Measurements from ENCODE around the gene GTPBP4.

The GTPBP4 gene

GRCh38 chr10:992871-993270 is 4.6 kb downstream of the GTPBP4 start:
- no peak for TF ChIP-seq CSDC2 (CRISPR knock-in tag; IDR thresholded peaks at IDR 0.05)
- TF ChIP-seq, protein P1, sequence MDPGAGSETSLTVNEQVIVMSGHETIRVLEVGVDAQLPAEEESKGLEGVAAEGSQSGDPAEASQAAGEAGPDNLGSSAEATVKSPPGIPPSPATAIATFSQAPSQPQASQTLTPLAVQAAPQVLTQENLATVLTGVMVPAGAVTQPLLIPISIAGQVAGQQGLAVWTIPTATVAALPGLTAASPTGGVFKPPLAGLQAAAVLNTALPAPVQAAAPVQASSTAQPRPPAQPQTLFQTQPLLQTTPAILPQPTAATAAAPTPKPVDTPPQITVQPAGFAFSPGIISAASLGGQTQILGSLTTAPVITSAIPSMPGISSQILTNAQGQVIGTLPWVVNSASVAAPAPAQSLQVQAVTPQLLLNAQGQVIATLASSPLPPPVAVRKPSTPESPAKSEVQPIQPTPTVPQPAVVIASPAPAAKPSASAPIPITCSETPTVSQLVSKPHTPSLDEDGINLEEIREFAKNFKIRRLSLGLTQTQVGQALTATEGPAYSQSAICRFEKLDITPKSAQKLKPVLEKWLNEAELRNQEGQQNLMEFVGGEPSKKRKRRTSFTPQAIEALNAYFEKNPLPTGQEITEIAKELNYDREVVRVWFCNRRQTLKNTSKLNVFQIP (CRISPR knock-in tag; IDR thresholded peaks at IDR 0.05; ENCODE audit: borderline replicate concordance, low read depth) = no peak
- ATAC-seq = no peak

GRCh38 chr10:994836-995558 is 6.8 kb downstream of the GTPBP4 start:
- TF ChIP-seq ZC3H10 (CRISPR knock-in tag; IDR thresholded peaks at IDR 0.05) (no peak), PPARA (CRISPR knock-in tag; IDR thresholded peaks at IDR 0.05; ENCODE audit: borderline replicate concordance) (no peak)
- TF ChIP-seq, protein P2, sequence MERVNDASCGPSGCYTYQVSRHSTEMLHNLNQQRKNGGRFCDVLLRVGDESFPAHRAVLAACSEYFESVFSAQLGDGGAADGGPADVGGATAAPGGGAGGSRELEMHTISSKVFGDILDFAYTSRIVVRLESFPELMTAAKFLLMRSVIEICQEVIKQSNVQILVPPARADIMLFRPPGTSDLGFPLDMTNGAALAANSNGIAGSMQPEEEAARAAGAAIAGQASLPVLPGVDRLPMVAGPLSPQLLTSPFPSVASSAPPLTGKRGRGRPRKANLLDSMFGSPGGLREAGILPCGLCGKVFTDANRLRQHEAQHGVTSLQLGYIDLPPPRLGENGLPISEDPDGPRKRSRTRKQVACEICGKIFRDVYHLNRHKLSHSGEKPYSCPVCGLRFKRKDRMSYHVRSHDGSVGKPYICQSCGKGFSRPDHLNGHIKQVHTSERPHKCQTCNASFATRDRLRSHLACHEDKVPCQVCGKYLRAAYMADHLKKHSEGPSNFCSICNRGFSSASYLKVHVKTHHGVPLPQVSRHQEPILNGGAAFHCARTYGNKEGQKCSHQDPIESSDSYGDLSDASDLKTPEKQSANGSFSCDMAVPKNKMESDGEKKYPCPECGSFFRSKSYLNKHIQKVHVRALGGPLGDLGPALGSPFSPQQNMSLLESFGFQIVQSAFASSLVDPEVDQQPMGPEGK (CRISPR knock-in tag; IDR thresholded peaks at IDR 0.05; ENCODE audit: borderline replicate concordance) = no peak

DNA sequence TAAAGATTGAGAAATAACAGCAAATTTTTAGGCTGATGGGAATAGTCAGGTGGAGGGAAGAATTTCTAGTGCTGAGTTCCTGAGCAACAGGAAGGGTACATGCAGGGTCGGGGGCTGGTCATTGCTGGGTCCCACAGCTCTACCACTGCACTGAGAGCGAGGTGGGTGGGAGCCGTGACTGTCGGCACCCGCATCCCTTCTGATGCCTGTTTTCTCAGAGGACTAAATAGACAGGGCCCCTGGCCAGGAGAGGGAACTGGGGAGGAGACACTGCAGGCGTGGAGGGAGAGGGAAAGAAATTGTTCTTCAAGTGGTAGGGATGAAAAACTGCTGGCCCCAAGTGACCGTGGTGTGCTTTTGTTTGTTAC is 7.3 kb downstream of the GTPBP4 start:
- no peak for ATAC-seq
- TF ChIP-seq ESRRG (CRISPR knock-in tag; IDR thresholded peaks at IDR 0.05) (no peak), ZFP30 (CRISPR knock-in tag; IDR thresholded peaks at IDR 0.05) (no peak), ZC3H10 (CRISPR knock-in tag; IDR thresholded peaks at IDR 0.05) (no peak), TOX (CRISPR knock-in tag; IDR thresholded peaks at IDR 0.05; ENCODE audit: borderline replicate concordance) (no peak), GLIS3 (CRISPR knock-in tag; IDR thresholded peaks at IDR 0.05) (no peak), ZFP3 (CRISPR knock-in tag; IDR thresholded peaks at IDR 0.05) (no peak), RARB (CRISPR knock-in tag; IDR thresholded peaks at IDR 0.05) (no peak), ZNF70 (CRISPR knock-in tag; IDR thresholded peaks at IDR 0.05) (no peak), SNAI2 (CRISPR knock-in tag; IDR thresholded peaks at IDR 0.05) (no peak)
- TF ChIP-seq, protein P2 (CRISPR knock-in tag; IDR thresholded peaks at IDR 0.05; ENCODE audit: borderline replicate concordance) = no peak
- TF ChIP-seq, protein P1 (CRISPR knock-in tag; IDR thresholded peaks at IDR 0.05; ENCODE audit: borderline replicate concordance, low read depth) = no peak

More at GRCh38 chr10:994836-995558, 6.8 kb downstream of the GTPBP4 start:
- ATAC-seq = no peak

DNA sequence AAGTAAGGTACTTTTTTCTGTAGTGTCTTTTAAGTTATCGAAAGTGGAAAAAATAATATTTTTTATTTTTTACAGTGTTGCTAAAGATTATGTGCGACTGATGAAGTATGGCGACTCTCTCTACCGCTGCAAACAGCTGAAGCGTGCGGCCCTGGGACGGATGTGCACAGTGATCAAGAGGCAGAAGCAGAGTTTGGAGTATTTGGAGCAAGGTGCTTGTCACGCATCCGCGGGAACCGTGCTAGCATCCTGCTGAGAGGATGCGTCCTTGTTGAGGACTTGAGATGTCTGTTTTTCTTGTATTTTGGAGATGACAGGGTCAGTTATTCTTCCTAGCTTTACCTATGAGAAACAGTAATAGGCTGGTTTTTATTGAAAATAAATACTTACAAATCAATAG is 7.8 kb downstream of the GTPBP4 start:
- TF ChIP-seq TCF4 (CRISPR knock-in tag; IDR thresholded peaks at IDR 0.05; ENCODE audit: borderline replicate concordance) (no peak), ZC3H10 (CRISPR knock-in tag; IDR thresholded peaks at IDR 0.05) (no peak), PPARA (CRISPR knock-in tag; IDR thresholded peaks at IDR 0.05; ENCODE audit: borderline replicate concordance) (no peak), CSDC2 (CRISPR knock-in tag; IDR thresholded peaks at IDR 0.05) (no peak), ZFP3 (CRISPR knock-in tag; IDR thresholded peaks at IDR 0.05) (no peak), OSR1 (CRISPR knock-in tag; IDR thresholded peaks at IDR 0.05) (no peak), ZFP30 (CRISPR knock-in tag; IDR thresholded peaks at IDR 0.05) (no peak), ARNTL (CRISPR knock-in tag; IDR thresholded peaks at IDR 0.05; ENCODE audit: borderline replicate concordance, low read depth) (no peak), ZNF8 (CRISPR knock-in tag; IDR thresholded peaks at IDR 0.05) (no peak), BACH2 (CRISPR knock-in tag; IDR thresholded peaks at IDR 0.05; ENCODE audit: borderline replicate concordance) (no peak), ISL1 (CRISPR knock-in tag; IDR thresholded peaks at IDR 0.05) (no peak), RARB (CRISPR knock-in tag; IDR thresholded peaks at IDR 0.05) (no peak), SNAI2 (CRISPR knock-in tag; IDR thresholded peaks at IDR 0.05) (no peak), ZNF565 (CRISPR knock-in tag; conservative IDR thresholded peaks at IDR 0.05; ENCODE audit: low read depth) (no peak), ESRRG (CRISPR knock-in tag; IDR thresholded peaks at IDR 0.05) (no peak), TOX (CRISPR knock-in tag; IDR thresholded peaks at IDR 0.05; ENCODE audit: borderline replicate concordance) (no peak), GLIS3 (CRISPR knock-in tag; IDR thresholded peaks at IDR 0.05) (no peak)
- TF ChIP-seq, protein P1 (CRISPR knock-in tag; IDR thresholded peaks at IDR 0.05; ENCODE audit: borderline replicate concordance, low read depth) = no peak
- TF ChIP-seq, protein P2 (CRISPR knock-in tag; IDR thresholded peaks at IDR 0.05; ENCODE audit: borderline replicate concordance) = no peak
- TF ChIP-seq, protein P3, sequence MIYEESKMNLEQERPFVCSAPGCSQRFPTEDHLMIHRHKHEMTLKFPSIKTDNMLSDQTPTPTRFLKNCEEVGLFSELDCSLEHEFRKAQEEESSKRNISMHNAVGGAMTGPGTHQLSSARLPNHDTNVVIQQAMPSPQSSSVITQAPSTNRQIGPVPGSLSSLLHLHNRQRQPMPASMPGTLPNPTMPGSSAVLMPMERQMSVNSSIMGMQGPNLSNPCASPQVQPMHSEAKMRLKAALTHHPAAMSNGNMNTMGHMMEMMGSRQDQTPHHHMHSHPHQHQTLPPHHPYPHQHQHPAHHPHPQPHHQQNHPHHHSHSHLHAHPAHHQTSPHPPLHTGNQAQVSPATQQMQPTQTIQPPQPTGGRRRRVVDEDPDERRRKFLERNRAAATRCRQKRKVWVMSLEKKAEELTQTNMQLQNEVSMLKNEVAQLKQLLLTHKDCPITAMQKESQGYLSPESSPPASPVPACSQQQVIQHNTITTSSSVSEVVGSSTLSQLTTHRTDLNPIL (CRISPR knock-in tag; IDR thresholded peaks at IDR 0.05; ENCODE audit: low read depth) = no peak
- no peak for ATAC-seq

Data from SK-N-SH treated with all-trans-retinoic acid at 6 μM for 48 hours (cell line).